GM11168 (cell line): ENCODE data around the gene MATCAP1.

Experiments
- in situ Hi-C: fragments of 300-500 bp; cut with MboI; formaldehyde crosslinking; loops from one replicate; pipeline ENCODE4 v1.12.0; 2022; ENCODE audit warnings: low sequenced_read_pairs; ENCODE audit not compliant: unreplicated experiment

Gene MATCAP1

GRCh38 chr16:67183627-67184452 is at the start of gene MATCAP1:
Gene MATCAP1, minus strand, starts transcription at chr16:67183963. Its CDS starts 3,353 bp downstream, at chr16:67180610.
- in situ Hi-C loops: no loop called here

- in situ Hi-C loops: no loop called here
Observed at GRCh38 chr16:67230809-67231660, 47.3 kb upstream of the MATCAP1 start.

GRCh38 chr16:67229906-67230808 is 46.4 kb upstream of the MATCAP1 start:
- in situ Hi-C loops: no loop called here

GRCh38 chr16:67228905-67229304 is 45.1 kb upstream of the MATCAP1 start:
- in situ Hi-C loops: no loop called here

- in situ Hi-C loops: no loop called here
Observed at GRCh38 chr16:67228034-67228785, 44.4 kb upstream of the MATCAP1 start.

GRCh38 chr16:67227567-67227921 is 43.8 kb upstream of the MATCAP1 start:
- in situ Hi-C loops: no loop called here

GRCh38 chr16:67226804-67227566 is 43.2 kb upstream of the MATCAP1 start, which contains the start of gene TMEM208:
Gene TMEM208, plus strand, starts transcription at chr16:67227130. Its CDS starts 89 bp downstream, at chr16:67227219.
- in situ Hi-C loops: no loop called here

- in situ Hi-C loops: no loop called here
Observed at GRCh38 chr16:67226295-67226803, 42.6 kb upstream of the MATCAP1 start.

- in situ Hi-C loops: no loop called here
Observed at GRCh38 chr16:67223992-67224391, 40.2 kb upstream of the MATCAP1 start.

- in situ Hi-C loops: no loop called here
Observed at GRCh38 chr16:67216612-67217490, 33.1 kb upstream of the MATCAP1 start.

- in situ Hi-C loops: no loop called here
Observed at GRCh38 chr16:67215706-67216105, 31.9 kb upstream of the MATCAP1 start.

GRCh38 chr16:67213197-67214019 is 29.6 kb upstream of the MATCAP1 start:
- in situ Hi-C loops: no loop called here

- in situ Hi-C loops: no loop called here
Observed at GRCh38 chr16:67212766-67213165, 29.0 kb upstream of the MATCAP1 start.

GRCh38 chr16:67211674-67212073 is 27.9 kb upstream of the MATCAP1 start:
- in situ Hi-C loops: no loop called here

GRCh38 chr16:67210069-67210937 is 26.5 kb upstream of the MATCAP1 start:
- in situ Hi-C loops: no loop called here

- in situ Hi-C loops: no loop called here
Observed at GRCh38 chr16:67209565-67209964, 25.8 kb upstream of the MATCAP1 start.
